Ureter (tissue), 1 donor: ENCODE measurements around the gene BLCAP. TPM values are rescaled to one million over a fixed set of nuclear protein-coding genes. Genes with fewer than 3 reads are reported as not detected.
"Not testable (repeated sequence)": the region's sequence is repeated elsewhere in the genome, so short reads cannot be mapped to it uniquely, and the experiment has no call there.

Source experiments
- DNase-seq: peaks from one replicate; pipeline ENCODE4 v3.0.0-alpha.2; 2020; ENCODE audit warnings: low spot score
- total RNA-seq: library from RNA; stranded (reverse); gene quantifications from one replicate; pipeline ENCODE4 v1.2.4, GENCODE V29; 2023
- donor health status: DM: yes; HTN: yes; CAD: no.

BLCAP gene
- total RNA-seq, 1 donor from 2014 or later = 178 TPM

- no peak for DNase-seq
These were observed 30.6 kb upstream of the BLCAP start for GRCh38 chr20:37558306-37558705.

DNA sequence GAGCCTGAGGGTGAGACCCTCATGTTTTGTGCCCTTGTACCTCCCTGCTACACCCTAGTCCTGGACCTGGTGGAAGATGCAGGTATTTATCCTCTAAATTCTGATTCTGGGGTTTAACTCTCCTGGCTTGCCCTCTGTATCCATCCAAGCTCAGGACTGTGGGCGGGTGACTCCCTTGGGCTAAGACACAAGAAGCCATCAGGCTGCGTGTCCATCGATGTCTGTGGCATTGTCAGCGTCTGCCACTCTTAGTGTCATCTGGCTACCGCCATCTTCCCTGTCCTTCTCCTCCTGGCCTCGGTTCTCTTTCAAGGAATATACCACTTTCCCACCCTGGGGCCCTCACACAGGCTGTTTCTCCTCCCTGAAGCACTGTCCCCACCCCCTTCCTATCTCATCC is 28.9 kb upstream of the BLCAP start:
- no peak for DNase-seq

DNA sequence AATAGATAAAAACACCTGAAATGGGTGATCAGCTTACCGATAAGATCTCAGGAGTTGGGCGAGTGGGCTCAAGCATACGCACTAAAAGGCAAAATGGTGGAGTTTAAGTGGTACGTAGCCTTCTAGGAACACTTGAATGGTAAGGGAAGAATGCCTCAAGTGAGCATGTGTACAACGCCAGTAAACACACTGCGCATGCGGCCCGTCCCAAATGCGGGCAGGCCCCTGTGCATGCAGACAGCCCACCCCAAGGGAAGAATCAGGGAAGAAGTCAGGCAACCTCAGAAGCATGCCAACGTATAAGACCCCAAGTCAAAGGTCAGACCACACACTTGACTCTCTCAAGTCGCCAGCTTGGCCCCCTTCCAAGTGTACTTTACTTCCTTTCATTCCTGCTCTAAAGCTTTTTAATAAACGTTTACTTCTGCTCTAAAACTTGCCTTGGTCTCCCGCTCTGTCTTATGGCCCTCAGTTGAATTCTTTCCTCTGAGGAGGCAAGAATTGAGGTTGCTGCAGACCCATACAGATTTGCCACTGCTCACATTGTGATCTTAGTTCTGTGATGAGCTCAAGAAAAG is 27.1 kb upstream of the BLCAP start:
- DNase-seq = not testable (repeated sequence)

DNA sequence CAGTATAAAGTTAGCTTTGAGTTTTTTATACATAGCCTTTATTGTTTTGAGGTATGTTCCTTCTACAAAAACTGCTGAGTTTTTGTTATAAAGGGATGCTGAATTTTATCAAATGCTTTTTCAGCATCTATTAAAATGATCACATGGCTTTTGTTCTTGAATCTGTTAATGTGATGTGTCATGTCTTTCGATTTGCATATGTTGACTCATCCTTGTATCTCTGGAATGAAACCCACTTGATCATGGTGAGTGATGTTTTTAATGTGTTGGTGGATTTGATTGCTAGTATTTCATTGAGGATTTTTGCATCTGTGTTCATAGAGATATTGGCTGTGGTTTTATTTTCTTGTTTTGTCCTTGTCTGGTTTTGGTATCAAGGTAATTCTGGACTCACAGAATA is 24.7 kb upstream of the BLCAP start:
- no peak for DNase-seq

DNA sequence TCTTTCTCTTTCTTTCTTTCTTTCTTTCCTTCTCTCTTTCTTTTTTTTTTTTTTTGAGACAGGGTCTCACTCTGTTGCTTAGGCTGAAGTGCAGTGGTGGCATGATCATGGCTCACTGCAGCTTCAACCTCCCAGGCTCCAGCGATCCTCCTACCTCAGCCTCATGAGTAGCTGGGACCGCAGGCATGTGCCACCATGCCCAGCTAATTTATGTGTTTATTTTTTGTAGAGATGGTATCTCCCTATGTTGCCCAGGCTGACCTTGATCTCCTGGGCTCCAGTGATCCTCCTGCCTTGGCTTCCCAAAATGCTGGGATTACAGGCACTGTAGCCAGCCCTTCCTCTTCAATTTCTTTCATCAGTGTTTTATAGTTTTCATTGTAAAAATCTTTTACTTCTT is 24.0 kb upstream of the BLCAP start:
- not testable (repeated sequence) for DNase-seq

GRCh38 chr20:37550101-37550920 is 22.6 kb upstream of the BLCAP start:
- not testable (repeated sequence) for DNase-seq

DNA sequence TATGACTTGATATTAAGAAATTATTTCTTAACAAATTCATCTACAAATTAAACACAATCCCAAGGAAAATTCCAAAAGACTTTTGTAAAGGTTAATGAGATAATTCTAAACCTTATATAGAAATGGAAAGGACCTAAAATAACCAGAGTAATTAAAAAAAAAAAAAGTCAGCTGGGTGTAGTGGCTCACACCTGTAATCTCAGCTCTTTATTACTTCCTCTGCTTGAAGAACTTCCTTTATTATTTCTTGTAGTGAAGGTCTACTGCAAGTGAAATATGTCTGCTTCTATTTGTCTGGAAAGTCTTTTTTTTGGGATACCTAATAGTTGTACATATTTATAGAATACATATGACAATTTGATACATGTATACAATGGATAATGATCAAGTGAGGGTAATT is 20.2 kb upstream of the BLCAP start:
- DNase-seq = no peak

DNA sequence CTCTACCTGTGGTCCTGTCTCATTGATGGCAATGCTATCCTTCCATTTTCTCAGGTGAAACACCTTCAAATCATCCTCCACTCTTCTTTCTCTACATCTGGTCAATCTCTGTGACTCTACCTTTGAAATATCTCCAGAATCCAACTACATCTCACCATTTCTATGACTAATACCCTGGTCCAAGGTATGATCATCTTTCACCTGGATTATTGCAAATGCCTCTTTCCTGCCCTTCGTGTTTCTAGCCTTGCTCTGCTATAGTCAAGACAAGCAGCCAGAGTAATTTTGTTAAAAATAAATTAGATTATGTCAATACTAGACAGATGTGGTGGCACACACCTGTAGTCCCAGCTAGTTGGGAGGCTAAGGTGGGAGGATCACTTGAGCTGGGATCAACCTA is 17.8 kb upstream of the BLCAP start:
- DNase-seq = no peak

DNA sequence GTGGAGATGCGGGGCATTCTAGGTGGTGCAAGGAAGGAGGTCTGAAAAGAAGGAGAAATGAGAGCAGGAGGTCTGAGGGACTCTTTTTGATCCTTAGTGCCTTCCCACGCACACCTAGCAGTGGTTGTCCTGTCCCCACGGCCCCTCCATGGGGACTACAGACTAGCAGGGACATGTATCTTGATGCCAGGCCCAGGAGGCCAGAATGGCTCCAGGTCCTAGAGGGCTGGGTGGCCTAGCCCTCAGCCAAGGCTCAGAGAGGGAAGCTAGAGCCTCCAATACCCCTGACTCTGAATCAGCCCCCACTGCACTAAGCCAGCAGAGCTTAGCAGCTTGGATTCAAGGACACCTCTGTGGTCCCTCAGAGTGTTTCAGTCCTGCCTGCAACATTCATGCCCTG is 16.7 kb upstream of the BLCAP start:
- no peak for DNase-seq

DNA sequence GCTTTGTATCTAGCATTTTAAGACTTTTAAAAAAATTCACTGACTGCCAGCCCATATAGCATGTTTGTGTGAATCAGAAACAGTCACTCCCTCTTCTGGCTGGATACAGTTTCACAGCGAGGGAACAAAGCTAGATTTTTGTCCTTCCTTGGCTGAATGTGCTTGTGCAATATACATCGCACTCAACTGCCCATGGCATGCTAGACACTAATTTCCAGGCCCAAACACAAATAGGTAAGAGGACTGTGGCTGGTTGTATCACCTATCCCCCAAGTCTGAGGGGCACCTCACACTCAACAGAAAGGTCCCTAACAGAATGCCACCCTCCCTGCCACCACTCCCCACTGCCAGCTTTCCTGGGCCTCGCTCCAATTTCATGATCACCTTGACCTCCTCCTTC is 16.2 kb upstream of the BLCAP start:
- no peak for DNase-seq

GRCh38 chr20:37542281-37542680 is 14.6 kb upstream of the BLCAP start:
- no peak for DNase-seq

- DNase-seq = no peak
These were observed 13.7 kb upstream of the BLCAP start for GRCh38 chr20:37541326-37541725.

DNA sequence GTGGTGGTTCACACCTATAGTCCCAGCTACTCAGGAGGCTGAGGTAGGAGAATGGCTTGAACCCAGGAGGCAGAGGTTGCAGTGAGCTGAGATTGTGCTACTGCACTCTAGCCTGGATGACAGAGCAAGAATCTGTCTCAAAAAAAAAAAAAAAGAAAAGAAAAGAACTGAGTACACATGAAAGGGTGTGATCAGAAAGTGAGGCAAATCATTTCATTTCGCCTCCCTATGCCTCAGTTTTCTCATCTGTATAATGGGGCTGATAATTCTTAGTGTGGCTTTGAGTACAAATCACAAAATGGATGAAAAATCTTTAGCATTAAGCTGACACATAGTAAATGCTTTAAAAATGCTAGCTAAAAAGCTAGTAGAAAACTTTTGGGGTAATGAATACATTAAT is 13.2 kb upstream of the BLCAP start:
- DNase-seq = not testable (repeated sequence)

DNA sequence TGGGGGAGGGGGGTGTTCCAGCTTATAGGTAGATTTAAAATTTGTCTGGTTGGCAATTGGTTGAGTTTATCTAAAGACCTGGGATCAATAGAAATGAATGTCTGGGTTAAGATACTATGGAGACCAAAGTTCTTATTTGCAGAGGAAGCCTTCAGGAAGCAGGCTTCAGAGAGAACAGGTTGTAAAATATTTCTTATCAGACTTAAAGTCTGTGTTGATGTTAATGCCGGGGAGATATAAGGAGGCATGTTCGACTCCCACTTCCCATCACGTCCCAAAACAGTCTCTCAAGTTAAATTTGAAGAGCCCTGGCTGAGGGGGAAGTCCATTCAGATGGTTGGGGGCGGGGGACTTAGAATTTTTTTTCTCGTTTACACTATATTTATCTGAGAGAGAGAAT is 12.3 kb upstream of the BLCAP start:
- no peak for DNase-seq

DNA sequence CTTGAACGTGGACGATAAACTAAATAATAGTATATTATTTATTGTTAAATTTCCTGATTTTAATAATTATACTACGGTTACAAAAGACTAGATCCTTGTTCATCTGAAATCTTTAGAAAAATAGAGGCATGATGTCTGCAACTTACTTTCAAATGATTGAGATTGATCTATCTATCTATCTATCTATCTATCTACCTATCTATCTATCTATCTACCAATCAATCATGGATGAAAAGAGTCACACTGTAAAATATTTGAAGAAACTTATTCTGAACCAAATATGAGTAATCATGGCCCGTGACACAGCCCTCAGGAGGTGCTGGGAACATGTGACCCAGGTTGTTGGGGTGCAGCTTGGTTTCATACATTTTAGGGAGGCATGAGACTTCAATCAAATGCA is 11.7 kb upstream of the BLCAP start:
- DNase-seq = no peak

DNA sequence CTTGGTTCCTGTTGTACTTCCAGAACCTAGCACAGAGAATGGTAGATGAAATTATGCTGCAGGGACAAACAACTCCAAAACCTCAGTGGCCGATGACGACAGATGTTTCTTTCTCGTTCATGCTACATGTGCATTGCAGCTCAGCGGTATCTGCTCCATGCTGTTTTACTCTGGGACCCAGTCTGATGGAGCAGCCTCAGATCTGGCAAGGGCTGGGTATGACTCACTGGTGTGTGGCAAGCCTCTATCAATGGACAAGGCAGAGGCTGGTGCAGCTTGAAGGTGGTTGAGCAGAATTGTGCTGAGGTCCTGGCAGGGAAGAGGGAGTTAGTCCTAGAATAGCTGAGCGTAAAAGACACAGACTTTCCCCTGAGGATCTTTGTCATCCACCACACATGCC is 10.3 kb upstream of the BLCAP start:
- no peak for DNase-seq

- DNase-seq = no peak
These were observed 9.8 kb upstream of the BLCAP start for GRCh38 chr20:37537505-37537904.

GRCh38 chr20:37535443-37536132 is 7.9 kb upstream of the BLCAP start:
- no peak for DNase-seq

DNA sequence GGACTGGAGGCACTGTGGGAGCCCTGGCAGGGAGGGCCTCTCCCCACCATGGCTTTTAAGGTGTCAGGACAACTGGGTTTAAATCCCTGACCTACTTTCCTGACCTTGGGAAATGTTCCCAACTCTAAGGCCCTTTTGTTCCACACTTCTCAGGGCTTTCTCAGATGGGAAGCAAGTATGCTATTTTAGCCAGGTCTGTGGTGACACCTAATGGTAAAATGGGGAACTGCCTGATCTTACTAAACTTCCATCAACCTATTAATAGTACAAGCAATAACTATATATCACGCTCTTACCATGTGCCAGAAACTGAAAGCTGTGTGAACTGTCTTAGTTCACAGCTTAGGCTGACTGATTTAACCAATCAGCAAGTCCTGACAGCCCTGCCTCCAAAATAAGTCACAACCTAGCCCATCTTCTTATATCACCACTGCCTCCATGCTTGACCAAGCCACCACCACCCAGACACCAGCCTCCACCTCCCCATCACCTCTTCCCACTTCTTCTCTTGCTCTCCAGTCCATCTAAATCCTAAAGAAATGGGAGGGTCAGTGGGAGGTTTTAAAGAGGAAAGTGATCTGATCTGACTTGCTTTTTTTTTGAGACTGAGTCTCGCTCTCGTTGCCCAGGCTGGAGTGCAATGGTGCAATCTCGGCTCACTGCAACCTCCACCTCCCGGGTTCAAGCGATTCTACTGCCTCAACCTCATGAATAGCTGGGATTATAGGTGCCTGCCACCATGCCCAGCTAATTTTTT is 6.9 kb upstream of the BLCAP start:
- no peak for DNase-seq

- DNase-seq = no peak
These were observed 5.6 kb upstream of the BLCAP start for GRCh38 chr20:37533154-37533715.

DNA sequence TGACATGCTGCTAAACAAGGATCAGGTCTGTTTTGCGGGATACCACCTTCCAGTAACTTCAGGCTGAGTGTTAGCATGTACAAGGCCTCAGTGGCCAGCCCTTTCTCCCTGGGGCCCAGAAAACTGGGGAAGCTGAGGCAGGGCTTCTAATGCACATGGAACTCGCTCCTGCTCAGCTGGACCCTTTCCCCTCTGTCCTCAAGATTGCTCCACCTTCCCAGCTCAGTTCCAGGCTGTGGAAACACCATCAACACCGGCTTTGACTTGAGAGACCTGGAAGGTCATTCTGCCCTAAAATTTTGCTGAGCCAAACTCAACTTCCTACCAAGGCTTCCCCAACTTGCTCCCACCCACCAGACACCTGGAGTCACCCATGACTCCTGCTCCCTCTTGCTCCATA is 4.2 kb upstream of the BLCAP start:
- no peak for DNase-seq

DNA sequence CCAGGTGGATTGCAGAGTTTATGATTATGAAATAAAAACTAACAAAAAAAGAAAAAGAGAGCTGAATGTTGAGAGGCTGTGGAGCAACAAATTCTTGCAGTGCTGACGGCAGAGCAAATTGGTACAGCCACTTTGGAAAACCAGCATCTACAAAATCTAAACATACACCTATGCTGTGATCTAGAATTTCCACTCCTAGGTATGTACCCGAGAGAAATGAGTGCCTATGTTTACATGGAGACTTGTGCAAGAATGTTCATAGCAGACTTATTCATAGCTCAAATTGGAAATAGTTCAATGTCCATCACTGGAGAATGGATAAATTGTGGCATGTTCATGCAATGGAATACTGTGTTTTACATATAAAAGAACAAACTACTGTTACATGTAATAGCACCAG is 3.0 kb upstream of the BLCAP start:
- DNase-seq = no peak
